ENCODE measurements around the gene PLA1A.
"Not testable (repeated sequence)": the region's sequence is repeated elsewhere in the genome, so short reads cannot be mapped to it uniquely, and the experiment has no call there.

DNA sequence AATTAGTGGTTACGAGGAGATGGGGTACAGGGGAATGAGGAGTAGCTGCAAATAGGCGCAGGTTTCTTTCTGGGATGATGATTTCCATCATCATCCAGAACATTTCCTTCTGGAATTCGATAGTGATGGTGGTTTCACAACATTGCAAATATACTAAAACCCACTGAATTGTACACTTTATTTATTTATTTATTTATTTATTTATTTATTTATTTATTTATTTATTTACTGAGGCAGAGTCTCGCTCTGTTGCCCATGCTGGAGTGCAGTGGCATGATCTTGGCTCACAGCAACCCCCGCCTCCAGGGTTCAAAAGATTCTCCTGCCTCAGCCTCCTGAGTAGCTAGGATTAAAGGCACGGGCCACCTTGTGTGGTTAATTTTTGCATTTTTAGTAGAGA, 44.8 kb upstream of the PLA1A start:
- TF ChIP-seq, protein P1, sequence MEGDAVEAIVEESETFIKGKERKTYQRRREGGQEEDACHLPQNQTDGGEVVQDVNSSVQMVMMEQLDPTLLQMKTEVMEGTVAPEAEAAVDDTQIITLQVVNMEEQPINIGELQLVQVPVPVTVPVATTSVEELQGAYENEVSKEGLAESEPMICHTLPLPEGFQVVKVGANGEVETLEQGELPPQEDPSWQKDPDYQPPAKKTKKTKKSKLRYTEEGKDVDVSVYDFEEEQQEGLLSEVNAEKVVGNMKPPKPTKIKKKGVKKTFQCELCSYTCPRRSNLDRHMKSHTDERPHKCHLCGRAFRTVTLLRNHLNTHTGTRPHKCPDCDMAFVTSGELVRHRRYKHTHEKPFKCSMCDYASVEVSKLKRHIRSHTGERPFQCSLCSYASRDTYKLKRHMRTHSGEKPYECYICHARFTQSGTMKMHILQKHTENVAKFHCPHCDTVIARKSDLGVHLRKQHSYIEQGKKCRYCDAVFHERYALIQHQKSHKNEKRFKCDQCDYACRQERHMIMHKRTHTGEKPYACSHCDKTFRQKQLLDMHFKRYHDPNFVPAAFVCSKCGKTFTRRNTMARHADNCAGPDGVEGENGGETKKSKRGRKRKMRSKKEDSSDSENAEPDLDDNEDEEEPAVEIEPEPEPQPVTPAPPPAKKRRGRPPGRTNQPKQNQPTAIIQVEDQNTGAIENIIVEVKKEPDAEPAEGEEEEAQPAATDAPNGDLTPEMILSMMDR (IDR thresholded peaks at IDR 0.05): not testable (repeated sequence)
- TF ChIP-seq POLR2A (IDR thresholded peaks at IDR 0.05): not testable (repeated sequence)
